Upper lobe of left lung (tissue), 4 donors: ENCODE results near the gene KLHL29.

ENCODE experiments used
- EP300 ChIP-seq, 4 donors: sonication (generic); formaldehyde crosslinking; IDR thresholded peaks; one replicate each; pipeline ENCODE4 v1.5.1; 2017; ENCODE audit warnings: antibody characterized with exemption in 4 of 4, control low read depth in 2 of 4
- POLR2A ChIP-seq, 4 donors: fragments of 450-650 bp; IDR thresholded peaks; one replicate each; pipeline ENCODE4 v1.5.1; 2016 to 2017; ENCODE audit warnings: antibody characterized with exemption in 4 of 4, mild to moderate bottlenecking in 2 of 4
- POLR2AphosphoS5 ChIP-seq, 2 donors: sonication (generic); formaldehyde crosslinking; IDR thresholded peaks; one replicate each; pipeline ENCODE4 v1.5.1; 2017; ENCODE audit warnings: antibody characterized with exemption in 2 of 2
- TF ChIP-seq, protein P1 (sequence below), 6 experiments: fragments of 450-650 bp in 4 of 6; fragments of 200-600 bp in 2 of 6; sonication (generic) in 2 of 6; IDR thresholded peaks; one replicate each; pipeline ENCODE4 v1.5.1; 2016 to 2019; ENCODE audit warnings: antibody characterized with exemption in 6 of 6

DNA sequence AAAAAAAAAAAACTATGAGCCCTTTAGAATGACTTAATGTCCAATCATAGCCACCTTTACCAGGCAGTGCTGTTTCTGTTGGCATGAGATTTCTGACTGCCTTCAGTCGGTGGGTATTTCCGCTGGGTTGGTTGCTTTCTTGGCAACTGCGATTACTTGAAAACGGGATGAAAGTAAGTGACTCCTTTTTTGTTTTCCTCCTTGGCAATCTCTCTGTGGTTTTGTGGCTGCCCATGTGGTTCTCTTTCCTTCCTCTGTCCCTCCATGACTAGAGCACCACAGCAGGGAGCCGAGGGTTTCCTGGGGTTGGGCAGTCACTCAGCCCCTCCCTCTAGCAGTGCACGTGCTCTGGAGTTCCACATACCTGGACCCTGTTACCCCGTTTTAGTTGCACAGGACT, 112.1 kb downstream of the KLHL29 start:
- TF ChIP-seq POLR2A (IDR thresholded peaks at IDR 0.05) (no peak), EP300 (IDR thresholded peaks at IDR 0.05) (no peak), POLR2AphosphoS5 (IDR thresholded peaks at IDR 0.05) (no peak)
- TF ChIP-seq, protein P1, sequence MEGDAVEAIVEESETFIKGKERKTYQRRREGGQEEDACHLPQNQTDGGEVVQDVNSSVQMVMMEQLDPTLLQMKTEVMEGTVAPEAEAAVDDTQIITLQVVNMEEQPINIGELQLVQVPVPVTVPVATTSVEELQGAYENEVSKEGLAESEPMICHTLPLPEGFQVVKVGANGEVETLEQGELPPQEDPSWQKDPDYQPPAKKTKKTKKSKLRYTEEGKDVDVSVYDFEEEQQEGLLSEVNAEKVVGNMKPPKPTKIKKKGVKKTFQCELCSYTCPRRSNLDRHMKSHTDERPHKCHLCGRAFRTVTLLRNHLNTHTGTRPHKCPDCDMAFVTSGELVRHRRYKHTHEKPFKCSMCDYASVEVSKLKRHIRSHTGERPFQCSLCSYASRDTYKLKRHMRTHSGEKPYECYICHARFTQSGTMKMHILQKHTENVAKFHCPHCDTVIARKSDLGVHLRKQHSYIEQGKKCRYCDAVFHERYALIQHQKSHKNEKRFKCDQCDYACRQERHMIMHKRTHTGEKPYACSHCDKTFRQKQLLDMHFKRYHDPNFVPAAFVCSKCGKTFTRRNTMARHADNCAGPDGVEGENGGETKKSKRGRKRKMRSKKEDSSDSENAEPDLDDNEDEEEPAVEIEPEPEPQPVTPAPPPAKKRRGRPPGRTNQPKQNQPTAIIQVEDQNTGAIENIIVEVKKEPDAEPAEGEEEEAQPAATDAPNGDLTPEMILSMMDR (IDR thresholded peaks at IDR 0.05), result no peak
